NCI-H1048 (cell line): ENCODE results near the gene CDCA3.

Experiments
- DNase-seq: peaks from one replicate; lab custom pipeline; 2025; lab: John Stamatoyannopoulos, UW

CDCA3 gene

GRCh38 chr12:6819106-6820030, 31.7 kb downstream of the CDCA3 start:
- DNase-seq = no peak

- no peak for DNase-seq
These were observed 32.4 kb downstream of the CDCA3 start for GRCh38 chr12:6818645-6819044.

DNA sequence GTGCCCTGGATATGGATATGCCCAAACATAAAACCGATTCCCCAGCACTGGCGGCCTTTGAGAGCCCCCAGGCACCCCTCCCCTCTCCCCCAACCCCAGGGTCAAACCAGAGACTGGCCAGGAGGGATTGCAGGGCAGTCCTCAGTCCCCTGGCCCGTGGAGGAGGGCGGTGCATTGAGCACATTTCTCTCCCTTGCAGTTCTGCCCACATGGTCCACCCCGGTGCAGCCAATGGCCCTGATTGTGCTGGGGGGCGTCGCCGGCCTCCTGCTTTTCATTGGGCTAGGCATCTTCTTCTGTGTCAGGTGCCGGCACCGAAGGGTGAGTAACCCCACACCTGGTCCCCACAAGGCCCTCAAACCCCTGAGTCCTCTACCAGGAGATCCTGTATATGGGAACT, 32.9 kb downstream of the CDCA3 start:
- DNase-seq = no peak

- no peak for DNase-seq
These were observed 33.4 kb downstream of the CDCA3 start for GRCh38 chr12:6817662-6818157.

GRCh38 chr12:6817098-6817497, 34.0 kb downstream of the CDCA3 start:
- no peak for DNase-seq

DNA sequence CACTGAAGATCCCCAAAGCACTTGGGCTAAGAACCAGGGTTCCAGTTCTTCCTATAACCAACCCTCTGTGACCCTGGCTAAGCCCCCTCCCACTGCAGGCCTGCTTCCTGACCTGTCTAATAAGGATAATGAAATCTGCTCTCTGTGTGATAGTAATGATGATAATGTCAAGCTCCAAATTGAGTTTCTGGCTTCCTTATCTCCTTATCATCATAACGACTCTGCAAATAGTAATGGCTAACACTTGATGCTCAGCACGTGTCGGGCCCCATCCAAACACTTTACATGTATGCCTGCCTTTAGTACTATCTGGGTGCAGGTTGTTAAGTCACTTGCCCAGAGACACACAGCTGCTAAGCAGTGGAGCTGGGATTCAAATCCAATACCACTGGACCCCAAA, 34.5 kb downstream of the CDCA3 start:
- no peak for DNase-seq

DNA sequence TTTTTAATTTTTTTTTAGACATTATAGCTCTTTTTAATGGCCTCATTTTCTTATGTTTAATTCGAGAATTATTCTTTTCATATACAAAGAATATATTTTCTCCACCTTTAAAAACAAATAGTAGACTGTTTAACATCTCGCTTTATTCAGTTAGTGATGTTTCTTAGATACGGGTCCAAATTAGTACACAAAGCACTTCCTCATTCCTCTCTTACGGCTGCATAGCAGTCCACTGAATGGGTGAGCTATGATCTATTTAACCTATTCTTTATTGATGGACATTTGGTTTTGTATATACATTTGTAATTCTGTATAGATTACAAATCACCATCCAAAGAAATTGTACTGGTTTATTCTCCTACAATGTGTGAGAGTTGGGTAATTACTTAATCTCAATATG, 37.7 kb downstream of the CDCA3 start:
- DNase-seq = no peak

DNA sequence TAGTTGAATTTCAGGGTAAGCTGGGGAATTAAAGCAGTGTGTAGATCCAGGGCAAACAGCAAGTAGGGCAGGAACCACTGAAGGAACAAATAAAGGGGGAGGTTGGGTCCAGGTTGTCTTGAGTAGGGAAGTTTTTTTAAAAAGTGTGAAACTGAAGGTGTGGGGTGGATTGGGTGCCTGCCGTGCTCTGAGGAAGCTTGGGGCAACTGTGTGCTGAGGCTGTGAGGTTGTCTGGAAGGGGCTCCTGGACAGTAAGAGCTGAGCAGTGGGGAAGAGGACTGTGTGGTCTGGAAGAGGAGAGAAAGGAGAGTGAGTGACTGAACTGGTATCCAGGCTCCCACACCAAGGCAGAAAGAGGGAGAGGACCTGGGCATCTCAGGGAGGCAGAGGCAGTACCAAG, 40.3 kb downstream of the CDCA3 start:
- no peak for DNase-seq

GRCh38 chr12:6809056-6809455, 42.0 kb downstream of the CDCA3 start:
- no peak for DNase-seq

GRCh38 chr12:6807170-6807569, 43.9 kb downstream of the CDCA3 start:
- no peak for DNase-seq

GRCh38 chr12:6799147-6799546, 51.9 kb downstream of the CDCA3 start:
- no peak for DNase-seq
